GM21367 (cell line): ENCODE measurements around the gene VWA3A.
"Not testable (repeated sequence)": the region's sequence is repeated elsewhere in the genome, so short reads cannot be mapped to it uniquely, and the experiment has no call there.

ENCODE experiments used
- ATAC-seq: cut with Tn5 transposase; IDR thresholded peaks from one replicate; pipeline ENCODE4 v1.9.1; 2021; ENCODE audit not compliant: unreplicated experiment

The VWA3A gene

DNA sequence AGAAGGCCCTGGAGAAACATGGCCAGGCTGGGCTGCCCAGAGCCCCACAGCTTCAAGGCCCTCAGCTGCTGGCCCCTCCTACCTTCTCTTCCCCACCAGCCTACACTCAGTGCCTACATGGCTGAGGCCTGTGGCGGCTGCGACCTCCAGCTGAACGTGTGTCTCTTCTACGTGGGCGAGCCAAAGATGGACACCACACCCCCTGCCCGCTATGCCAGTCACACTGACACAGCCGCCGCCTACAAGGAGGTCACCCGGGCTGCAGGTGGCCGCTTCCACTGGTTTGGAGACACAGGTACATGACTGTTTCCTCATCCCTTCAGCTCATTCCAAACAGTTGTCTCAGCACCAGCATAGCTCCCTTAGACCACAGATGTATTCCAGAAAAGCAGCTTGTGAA is 40.5 kb downstream of the VWA3A start:
- no peak for ATAC-seq

GRCh38 chr16:22138482-22138881 is 46.1 kb downstream of the VWA3A start:
- ATAC-seq, result no peak

DNA sequence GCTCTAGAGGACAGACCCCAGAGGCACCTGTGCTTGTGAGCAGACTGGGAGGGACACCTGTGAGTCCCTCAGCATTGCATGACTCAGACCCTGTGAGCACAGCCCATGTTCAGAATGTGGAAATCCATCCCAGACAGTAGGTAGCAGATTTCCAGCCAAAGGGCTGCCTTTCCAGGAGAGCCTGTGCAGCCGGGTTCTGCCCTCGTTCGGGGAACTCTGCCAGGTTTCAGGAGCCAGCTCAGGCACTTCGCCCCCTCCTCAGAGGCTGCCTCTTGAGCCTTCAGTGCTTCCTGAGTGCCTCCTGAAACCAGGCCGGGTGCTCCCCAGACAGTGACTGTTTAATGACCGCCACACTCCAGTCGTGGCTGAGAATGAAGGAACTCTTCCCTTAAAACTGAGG is 46.7 kb downstream of the VWA3A start:
- no peak for ATAC-seq

DNA sequence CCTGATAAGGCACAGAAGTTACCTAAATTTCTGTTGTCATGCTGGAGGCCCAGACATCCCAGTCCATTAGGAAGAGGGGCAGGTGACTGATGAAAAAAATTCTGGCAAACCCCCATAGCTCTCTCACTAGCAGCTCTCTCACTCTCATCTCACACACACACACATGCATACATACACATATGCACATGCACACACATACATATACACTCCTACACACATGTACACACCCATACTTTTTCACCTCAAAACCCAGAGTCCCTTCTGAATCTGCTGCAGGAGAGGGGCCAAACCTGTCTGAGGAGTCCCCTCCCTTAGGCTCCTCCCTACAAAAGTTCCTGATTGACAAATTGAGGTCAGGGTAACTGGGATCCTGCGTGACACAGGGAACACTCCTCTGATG is 47.4 kb downstream of the VWA3A start:
- no peak for ATAC-seq

DNA sequence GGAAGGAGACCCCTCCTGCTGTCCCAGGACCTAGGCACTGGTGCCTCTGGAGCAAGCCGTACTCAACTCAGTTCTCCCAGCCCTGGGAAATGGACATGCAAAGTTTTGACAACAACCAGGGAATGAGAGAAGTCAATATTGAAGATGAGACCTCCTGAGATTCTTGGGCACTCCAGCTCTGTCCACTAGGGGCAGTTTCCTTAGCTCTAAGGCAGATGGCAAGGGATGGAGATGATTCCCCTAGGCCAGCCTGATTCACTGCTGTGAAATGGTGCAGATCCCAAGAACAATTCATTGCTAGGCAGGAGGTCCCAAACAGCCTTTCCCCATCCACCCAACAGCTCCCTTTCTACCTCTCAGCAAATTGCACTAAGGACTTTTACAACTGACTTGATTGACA is 49.4 kb downstream of the VWA3A start:
- no peak for ATAC-seq

DNA sequence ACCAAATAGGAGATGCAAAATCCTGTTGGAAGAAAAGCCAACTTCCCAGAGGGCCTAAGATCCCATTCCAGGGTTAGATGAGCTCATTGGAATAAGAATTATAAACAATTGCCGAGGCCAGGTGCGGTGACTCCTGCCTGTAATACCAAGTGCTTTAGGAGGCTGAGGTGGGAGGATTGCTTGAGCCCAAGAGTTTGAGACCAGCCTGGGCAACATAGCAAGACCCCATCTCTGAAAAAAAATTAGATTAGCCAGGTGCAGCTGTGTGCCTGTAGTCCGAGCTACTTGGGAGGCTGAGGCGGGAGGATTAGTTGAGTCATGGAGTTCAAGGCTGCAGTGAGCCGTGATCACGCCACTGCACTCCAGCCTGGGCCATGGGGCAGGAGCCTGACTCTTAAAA is 52.2 kb downstream of the VWA3A start:
- ATAC-seq, result no peak

DNA sequence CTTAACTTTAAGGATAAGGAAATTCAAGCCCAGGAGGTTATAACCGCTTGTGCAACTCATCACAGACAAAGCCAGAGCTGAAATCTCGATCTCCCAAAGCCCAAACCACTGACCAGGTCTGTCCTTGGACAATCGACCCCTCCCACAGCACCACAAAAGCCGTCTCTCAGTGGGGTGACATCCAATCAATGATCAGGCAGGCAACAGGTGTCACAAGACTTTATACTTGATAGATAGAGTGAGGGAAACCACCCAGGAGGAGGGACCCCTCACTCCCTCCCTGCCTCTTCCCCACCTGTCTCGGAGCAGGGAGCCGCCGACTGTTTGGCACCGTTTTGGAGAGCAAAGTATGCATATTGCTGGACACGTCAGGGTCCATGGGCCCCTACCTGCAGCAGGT is 55.5 kb downstream of the VWA3A start:
- ATAC-seq, result no peak

DNA sequence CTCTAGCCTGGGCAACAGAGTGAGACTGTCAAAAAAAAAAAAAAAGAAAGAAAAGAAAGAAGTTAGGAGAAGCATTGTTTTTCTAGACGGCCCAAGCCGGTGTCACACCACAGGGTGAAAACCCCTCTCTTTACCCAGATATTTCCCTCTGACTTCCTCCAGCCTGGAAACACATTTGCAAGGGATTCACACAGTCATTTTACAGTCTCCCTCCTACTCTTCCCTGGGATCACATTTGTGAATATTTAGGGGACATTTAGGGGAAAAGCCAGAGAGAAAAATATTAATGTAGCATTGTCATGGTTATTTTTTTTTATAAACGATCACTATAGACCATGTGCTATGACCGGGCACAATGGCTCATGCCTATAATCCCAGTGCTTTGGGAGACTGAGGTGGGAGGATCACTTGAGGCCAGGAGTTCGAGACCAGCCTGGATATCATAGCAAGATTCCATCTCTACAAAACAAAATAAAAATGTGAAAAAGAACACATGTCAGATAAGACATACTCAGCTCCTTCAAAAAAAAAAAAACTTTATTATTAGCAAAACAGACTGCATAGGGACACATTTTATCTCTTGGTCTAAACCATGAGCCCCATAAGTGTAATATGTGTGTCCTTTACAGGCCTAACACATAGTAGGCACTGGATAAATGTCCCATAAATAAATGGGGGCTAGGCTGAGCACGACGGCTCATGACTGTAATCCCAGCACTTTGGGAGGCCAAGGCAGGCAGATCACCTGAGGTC is 59.1 kb downstream of the VWA3A start:
- ATAC-seq, result no peak

- no peak for ATAC-seq
Measured at GRCh38 chr16:22152316-22152715, 60.0 kb downstream of the VWA3A start.

DNA sequence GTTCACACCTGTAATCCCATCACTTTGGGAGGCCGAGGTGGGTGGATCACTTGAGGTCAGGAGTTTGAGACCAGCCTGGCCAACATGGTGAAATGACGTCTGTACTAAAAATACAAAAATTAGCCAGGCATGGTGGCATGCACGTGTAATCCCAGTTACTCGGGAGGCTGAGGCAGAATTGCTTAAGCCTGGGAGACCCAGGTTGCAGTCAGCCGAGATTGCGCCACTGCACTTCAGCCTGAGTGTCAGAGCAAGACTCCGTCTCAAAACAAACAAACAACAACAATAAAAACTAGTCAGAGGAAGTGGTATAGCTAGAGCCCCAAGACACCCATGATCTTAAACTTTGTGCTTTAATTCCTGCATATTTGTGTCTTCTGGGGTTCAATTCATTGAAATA is 60.7 kb downstream of the VWA3A start:
- ATAC-seq, result not testable (repeated sequence)

DNA sequence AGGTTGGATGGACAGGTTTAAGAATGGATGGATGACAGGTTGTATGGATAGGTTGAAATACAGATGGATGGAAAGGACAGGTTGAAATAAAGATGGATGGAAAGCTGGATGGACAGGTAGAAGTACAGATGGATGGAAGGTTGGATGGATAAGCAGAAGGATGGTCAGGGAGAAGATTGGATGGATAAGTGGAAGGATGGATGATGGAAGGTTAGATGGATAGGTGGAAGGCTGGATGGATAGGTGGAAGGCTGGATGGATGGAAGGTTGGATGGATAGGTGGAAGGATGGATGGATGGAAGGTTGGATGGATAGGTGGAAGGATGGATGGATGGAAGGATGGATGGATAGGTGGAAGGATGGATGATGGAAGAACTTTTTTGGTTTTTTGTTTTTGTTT is 69.1 kb downstream of the VWA3A start:
- ATAC-seq, result no peak

- ATAC-seq, result no peak
Measured at GRCh38 chr16:22161999-22162655, 69.8 kb downstream of the VWA3A start, which contains the start of gene SDR42E2. TSS of gene SDR42E2 (plus strand) at chr16:22162506. CDS start at chr16:22165583, 3,077 bp downstream.

GRCh38 chr16:22162656-22163009 is 70.3 kb downstream of the VWA3A start:
- ATAC-seq, result no peak

GRCh38 chr16:22163806-22164205 is 71.5 kb downstream of the VWA3A start:
- ATAC-seq, result no peak

DNA sequence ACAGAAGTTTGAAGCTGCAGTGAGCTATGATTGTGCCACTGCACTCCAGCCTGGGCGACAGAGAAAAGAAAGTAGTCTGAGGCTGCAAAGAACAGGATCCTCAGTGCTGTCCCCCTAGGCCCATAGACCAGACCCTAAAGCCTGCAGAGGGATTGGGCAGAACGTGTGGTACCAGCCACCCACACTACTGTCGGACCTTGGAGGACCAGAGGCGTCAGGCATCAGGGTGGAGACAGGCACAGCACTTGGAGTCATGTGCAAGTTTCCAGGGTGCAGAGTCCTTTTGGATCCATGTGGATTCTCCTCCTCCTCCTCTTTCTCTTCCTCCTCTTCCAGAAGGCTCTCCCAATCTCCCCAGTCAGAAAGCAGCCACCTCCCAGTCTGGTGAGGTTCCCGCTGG is 72.1 kb downstream of the VWA3A start:
- ATAC-seq, result no peak

DNA sequence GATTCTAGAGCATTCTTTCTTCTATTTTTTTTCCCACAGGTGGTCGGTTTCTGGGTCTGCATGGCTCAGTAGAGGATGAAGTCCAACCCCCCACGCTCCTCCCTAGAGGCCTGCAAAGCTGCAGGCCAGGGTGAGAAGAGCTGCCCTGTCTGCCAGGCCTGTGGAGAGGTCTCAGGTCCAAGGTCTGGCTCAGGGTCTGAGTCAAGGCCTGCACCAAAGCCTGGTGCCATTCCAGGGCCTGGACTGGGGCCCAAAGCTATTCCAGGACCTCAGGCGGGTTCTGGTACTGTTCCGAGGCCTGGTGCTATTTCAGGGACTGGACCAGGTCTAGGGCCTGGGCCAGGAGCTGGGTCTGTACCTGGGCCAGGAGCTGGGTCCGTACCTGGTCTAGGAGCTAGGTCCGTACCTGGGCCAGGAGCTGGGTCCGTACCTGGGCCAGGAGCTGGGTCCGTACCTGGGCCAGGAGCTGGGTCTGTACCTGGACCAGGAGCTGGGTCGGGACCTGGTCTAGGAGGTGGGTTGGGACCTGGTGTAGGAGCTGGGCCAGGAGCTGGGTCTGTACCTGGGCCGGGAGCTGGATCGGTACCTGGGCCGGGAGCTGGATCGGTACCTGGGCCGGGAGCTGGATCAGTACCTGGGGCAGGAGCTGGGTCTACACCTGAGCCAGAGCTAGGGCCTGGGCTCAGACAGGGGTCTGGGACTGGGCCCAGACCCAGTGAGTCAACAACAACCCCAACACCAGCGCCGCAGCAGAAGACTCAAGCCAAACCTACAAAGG is 73.4 kb downstream of the VWA3A start:
- ATAC-seq, result no peak

DNA sequence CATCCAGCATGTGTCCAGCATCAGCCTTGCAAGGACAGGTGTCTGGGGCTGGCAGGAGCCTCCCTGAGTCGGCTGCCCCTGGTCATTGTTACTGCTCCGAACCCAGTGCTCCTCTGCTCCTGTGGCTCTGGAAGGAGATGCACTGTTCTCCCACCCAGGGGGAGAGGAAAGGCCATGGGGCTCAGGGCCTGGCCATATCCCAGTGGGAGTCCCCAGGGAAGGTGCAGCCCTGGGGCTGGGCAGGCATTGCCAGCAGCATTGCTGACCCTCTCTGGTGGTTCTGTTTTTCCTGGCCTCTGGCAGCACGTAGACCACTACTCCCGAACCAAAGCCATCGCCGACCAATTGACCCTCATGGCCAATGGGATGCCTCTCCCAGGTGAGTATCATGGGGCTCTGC is 79.6 kb downstream of the VWA3A start:
- ATAC-seq, result no peak

DNA sequence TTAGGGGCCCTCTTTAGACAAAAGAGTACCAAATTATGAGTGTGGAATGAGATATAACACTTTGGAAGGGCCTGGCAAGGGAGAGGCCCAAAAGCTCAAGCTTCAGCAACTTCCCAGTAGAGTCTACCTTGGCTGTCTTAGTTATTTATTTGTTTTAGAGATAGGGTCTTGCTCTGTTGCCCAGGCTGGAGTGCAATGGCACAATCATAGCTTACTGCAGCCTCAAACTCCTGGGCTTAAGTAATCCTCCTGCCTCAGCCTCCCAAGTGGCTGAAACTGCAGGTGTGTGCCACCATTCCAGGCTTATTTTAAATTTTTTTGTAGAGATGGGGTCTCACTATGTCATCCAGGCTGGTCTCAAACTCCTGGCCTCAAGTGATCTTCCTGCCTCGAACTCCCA is 80.3 kb downstream of the VWA3A start:
- ATAC-seq, result not testable (repeated sequence)

DNA sequence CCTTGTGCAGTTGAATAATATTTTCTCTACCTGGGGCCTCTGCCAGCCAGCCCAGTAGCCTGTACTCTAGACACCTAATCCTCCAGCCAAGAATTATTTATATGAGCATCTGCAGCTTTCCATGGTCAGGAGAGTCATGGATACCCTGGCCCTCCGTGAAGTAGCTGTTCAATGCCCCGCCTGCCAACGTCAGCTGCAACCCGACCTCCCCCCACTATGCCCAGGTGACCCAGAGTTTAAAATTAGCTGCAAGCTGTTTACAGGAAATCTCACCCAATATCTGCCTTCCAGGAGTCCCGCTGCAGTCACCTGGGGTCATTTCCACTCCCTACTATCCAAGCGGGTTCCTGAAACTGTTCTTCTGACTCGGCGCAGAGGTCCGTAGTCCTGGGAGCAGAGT is 82.3 kb downstream of the VWA3A start:
- no peak for ATAC-seq

GRCh38 chr16:22177968-22178930 is 85.9 kb downstream of the VWA3A start:
- ATAC-seq, result no peak

DNA sequence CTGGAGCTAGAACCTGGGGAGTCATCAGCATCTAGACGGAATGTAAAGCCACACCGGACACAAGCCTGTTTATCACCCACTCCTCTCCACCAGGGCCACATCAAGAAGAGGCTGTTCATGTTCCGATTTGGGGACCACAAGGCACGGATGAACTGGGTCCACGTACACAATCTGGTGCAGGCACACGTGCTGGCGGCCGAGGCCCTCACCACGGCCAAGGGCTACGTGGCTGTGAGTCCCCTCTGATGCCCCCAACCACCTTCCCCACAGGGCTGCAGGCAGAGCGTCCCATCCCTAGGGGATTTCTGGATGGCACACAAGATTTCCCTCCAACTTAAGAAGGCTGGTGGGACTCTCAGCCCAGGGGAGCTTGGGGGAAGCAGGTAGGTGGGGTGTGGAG is 89.1 kb downstream of the VWA3A start:
- no peak for ATAC-seq
